Stimulated activated naive B cell treated with anti-CD40 and anti-IgM and Interleukin-4, amounts not matched to agents 10 μg/mL and 1 μg/mL and 100 μg/mL, for 72 hours (primary cell): ENCODE results near the gene TLE1.

Experiments
- ATAC-seq, 2 donors: fragments of 150-1000 bp; cut with Tn5 transposase; replicated peaks; 2 replicates each; pipeline ENCODE4 v1.10.0; 2021; ENCODE audit warnings: moderate library complexity in 1 of 2
- DNase-seq: peaks from one replicate; pipeline ENCODE4 v3.0.0; 2021
- H3K27ac Mint-ChIP-seq: one replicate; pipeline ENCODE4 v1.8.0; 2022; ENCODE audit warnings: mild to moderate bottlenecking, mixed read lengths
- H3K27me3 Mint-ChIP-seq, 2 donors: one replicate each; pipeline ENCODE4 v1.8.0; 2022; ENCODE audit warnings: mixed read lengths in 2 of 2
- H3K36me3 Mint-ChIP-seq, 2 donors: one replicate each; pipeline ENCODE4 v1.8.0; 2022; ENCODE audit warnings: mixed read lengths in 2 of 2, mild to moderate bottlenecking in 1 of 2
- H3K4me1 Mint-ChIP-seq, 2 donors: one replicate each; pipeline ENCODE4 v1.8.0; 2022; ENCODE audit warnings: mixed read lengths in 2 of 2, mild to moderate bottlenecking in 1 of 2
- H3K4me3 Mint-ChIP-seq, 2 donors: one replicate each; pipeline ENCODE4 v1.8.0; 2022; ENCODE audit warnings: mild to moderate bottlenecking in 2 of 2, mixed read lengths in 2 of 2, moderate library complexity in 1 of 2
- H3K9me3 Mint-ChIP-seq, 2 donors: one replicate each; pipeline ENCODE4 v1.8.0; 2022; ENCODE audit warnings: mixed read lengths in 2 of 2, mild to moderate bottlenecking in 1 of 2

TLE1 gene

DNA sequence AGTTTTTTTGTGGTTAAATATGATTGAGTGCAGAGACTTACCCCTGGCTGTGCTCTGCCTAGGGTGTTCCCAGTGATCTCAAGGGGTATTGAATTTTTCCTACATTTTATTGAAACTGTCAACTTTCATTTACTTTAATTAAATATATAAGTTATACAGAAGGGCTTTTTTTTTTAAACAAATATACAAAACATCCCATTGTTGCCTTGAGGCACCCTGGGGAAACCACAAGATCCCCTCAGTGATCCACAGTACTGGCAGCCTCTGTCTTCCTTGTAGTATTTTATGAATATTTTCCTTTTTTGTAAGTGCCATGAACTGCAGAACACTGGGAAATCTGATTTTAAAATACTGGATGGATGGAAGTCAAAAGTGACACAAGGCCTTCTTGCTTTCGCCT lies 123.7 kb downstream of the TLE1 start:
- peaks cover 0 to 12% of the 10 kb centered on the region in 2 donors for H3K27me3 Mint-ChIP-seq
- DNase-seq: no peak
- H3K4me3 Mint-ChIP-seq: no peak overlapping the region
- no peak for ATAC-seq
- H3K36me3 Mint-ChIP-seq: peaks cover 4 to 5% of the 10 kb centered on the region in 2 donors
- H3K9me3 Mint-ChIP-seq: peaks cover 0 to 9% of the 10 kb centered on the region in 2 donors
- H3K27ac Mint-ChIP-seq: no peak overlapping the region
- peaks cover 5 to 6% of the 10 kb centered on the region in 2 donors for H3K4me1 Mint-ChIP-seq

DNA sequence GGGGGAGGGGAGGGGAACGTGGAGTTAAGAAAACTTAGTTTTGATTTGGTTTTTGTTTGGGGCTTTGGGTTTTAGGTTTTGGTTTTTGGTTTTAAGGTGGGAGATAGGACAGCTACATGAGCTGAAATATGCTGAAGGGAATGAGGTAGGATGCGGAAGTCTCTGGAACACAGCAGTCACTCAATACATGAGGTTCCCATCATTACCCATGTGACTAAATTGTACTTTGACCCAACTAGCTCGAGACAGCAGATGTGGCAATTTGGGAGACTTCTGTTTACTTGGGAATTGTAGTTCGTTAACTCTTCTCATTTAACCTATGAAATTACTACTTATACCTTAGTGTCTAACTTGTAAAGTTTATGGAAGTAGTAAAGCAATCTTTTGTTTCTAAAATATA lies 124.2 kb downstream of the TLE1 start:
- peaks cover 0 to 12% of the 10 kb centered on the region in 2 donors for H3K27me3 Mint-ChIP-seq
- ATAC-seq: no peak
- H3K4me1 Mint-ChIP-seq: peaks cover 6 to 8% of the 10 kb centered on the region in 2 donors
- peaks cover 0 to 9% of the 10 kb centered on the region in 2 donors for H3K9me3 Mint-ChIP-seq
- no peak overlapping the region for H3K27ac Mint-ChIP-seq
- DNase-seq: no peak
- no peak overlapping the region for H3K4me3 Mint-ChIP-seq
- H3K36me3 Mint-ChIP-seq: peaks cover 4 to 5% of the 10 kb centered on the region in 2 donors

DNA sequence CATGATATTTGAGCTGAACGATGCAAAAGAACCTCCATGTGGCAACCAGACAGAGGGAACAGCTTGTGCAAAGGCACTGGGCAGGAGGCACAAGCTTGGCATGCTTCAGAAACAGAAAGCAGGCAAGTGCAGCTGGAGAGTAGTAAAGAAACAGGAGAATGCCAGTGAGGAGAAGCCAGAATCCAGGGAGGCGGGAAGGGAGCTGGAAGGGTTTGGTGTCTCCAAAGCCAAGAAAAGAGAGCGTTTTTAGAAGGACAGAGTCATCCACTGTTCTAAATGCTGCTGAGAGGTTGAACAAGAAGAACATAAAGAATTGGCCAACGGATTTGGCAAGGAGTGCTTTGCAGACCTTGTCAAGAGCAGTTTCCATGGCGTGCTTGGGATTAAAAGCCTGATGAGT lies 124.7 kb downstream of the TLE1 start:
- no peak for ATAC-seq
- no peak overlapping the region for H3K4me3 Mint-ChIP-seq
- no peak overlapping the region for H3K27ac Mint-ChIP-seq
- DNase-seq: no peak
- peaks cover 4 to 5% of the 10 kb centered on the region in 2 donors for H3K36me3 Mint-ChIP-seq
- H3K4me1 Mint-ChIP-seq: peaks cover 10 to 13% of the 10 kb centered on the region in 2 donors
- H3K27me3 Mint-ChIP-seq: peaks cover 0 to 12% of the 10 kb centered on the region in 2 donors
- peaks cover 0 to 9% of the 10 kb centered on the region in 2 donors for H3K9me3 Mint-ChIP-seq

DNA sequence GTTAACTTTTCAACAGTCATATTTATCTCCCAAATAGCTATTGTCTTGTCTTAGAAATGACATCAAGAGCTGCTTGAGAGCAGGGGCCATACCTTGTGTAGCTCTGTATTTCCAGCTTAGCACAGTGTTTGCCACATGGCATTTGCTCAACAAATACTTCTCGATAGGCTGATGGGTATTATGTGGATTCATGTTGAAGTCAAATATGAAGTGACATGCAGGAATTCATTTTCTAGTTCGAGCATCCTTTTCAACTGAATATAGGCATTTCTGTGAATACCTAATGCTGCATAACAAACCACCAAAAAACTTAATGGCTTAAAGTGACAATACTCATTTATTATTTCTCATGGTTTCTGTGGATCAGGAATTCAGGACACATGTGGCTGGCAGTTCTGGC lies 125.6 kb downstream of the TLE1 start:
- peaks cover 17 to 22% of the 10 kb centered on the region in 2 donors for H3K4me1 Mint-ChIP-seq
- no peak overlapping the region for H3K27ac Mint-ChIP-seq
- H3K4me3 Mint-ChIP-seq: no peak overlapping the region
- DNase-seq: no peak
- H3K27me3 Mint-ChIP-seq: peaks cover 0 to 12% of the 10 kb centered on the region in 2 donors
- H3K36me3 Mint-ChIP-seq: peaks cover 4 to 5% of the 10 kb centered on the region in 2 donors
- ATAC-seq: no peak
- peaks cover 5 to 11% of the 10 kb centered on the region in 2 donors for H3K9me3 Mint-ChIP-seq

DNA sequence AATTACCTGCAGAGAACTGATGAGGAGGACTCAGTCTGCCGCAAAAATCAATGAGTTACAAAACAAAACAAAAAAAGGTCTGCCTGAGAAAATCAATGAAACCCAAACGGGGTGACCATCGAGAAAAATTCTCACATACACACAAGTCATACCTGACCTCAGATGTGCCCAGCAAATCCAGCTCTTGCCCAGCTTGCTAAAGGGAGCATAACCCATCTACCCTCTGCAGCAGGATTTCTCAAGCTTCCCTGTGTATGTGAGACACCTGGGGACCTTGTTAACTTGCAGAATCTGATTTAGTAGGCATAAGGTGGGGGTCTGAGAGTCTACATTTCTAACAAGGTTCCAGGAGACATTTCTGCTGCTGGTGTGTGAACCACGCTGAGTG lies 126.3 kb downstream of the TLE1 start:
- ATAC-seq: no peak
- peaks cover 20 to 28% of the 10 kb centered on the region in 2 donors for H3K4me1 Mint-ChIP-seq
- H3K9me3 Mint-ChIP-seq: peaks cover 6 to 11% of the 10 kb centered on the region in 2 donors
- peaks cover 0 to 12% of the 10 kb centered on the region in 2 donors for H3K27me3 Mint-ChIP-seq
- no peak overlapping the region for H3K27ac Mint-ChIP-seq
- H3K4me3 Mint-ChIP-seq: no peak overlapping the region
- peaks cover 4 to 5% of the 10 kb centered on the region in 2 donors for H3K36me3 Mint-ChIP-seq
- no peak for DNase-seq

DNA sequence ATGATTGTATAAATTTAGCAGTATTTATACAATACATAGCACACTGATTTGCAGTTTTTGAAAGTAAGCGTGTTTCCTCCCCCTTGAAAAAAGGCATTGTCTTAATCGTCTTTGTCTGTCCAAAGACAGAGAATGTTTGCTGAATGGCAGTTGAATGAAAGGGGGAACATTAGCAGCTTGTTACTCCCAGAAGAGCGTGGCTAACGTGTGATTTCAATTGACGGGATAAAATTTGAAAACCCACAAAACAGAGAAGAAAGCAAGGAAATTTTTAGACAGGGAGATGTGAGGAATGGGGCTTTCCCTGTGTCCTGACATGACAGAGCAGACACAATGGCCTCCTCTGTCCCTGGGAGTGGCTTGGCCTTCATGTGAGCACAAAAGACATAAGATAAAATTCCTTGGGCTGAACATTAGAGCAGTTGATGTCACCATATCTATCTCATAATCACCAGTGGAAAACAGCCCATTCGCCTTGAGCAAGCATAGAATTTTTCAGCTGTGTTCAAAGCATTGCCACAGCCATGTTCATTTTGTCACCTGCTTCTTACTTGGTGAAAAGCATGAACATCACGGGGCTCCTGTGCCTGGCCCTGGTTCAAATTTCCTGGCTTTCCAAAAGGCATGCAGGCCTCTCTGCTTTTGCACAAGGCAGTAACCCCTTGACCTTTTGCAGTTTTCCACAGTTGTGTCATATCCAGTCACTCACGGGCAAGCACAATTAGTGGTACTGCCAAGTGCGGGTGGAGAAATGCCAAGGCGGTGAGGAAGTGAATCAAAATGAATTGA lies 126.9 kb downstream of the TLE1 start:
- H3K9me3 Mint-ChIP-seq: peaks cover 6 to 11% of the 10 kb centered on the region in 2 donors
- ATAC-seq (no peak), DNase-seq (no peak)
- H3K4me1 Mint-ChIP-seq: peaks cover 23 to 32% of the 10 kb centered on the region in 2 donors
- H3K27ac Mint-ChIP-seq: no peak overlapping the region
- no peak overlapping the region for H3K4me3 Mint-ChIP-seq
- H3K27me3 Mint-ChIP-seq: peaks cover 0 to 12% of the 10 kb centered on the region in 2 donors
- H3K36me3 Mint-ChIP-seq: peaks cover 4 to 5% of the 10 kb centered on the region in 2 donors

DNA sequence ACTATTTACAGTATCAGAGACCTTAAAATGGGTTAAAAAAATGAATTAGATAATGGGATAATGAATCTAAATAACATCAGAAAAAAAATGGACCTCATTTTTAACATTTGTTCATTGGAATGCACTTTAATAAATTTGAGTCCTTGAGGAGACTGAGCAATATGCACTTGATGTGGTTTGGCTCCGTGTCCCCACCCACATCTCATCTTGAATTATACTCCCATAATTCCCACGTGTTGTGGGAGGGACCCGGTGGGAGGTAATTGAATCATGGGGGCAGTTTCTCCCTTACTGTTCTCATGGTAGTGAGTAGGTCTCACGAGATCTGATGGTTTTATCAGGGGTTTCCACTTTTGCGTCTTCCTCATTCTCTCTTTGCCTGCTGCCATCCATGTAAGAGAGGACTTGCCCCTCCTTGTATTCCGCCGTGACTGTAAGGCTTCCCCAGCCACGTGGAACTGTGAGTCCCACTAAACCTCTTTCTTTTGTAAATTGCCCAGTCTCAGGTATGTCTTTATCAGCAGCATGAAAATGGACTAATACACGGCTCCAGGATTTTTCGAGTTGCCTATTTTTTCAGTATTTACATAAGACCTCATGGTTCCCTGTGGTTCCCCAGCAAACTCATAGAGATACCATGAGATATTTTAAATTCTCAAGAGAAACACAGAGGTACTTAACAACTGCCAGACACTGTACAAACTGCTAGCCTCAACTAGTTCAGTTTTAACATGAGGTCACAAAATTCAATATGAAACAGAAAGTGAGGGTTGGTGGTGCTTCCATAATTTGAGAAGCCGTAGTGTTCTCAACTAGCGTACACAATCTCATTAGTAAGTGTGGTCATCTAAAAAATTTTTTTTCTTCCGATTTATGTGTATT lies 128.3 kb downstream of the TLE1 start:
- peak; percentile 49 to 67 for ATAC-seq
- H3K27ac Mint-ChIP-seq: peak overlapping the region; percentile 89
- H3K9me3 Mint-ChIP-seq: peaks cover 6 to 11% of the 10 kb centered on the region in 2 donors
- peak; percentile 9 for DNase-seq
- H3K27me3 Mint-ChIP-seq: peaks cover 0 to 12% of the 10 kb centered on the region in 2 donors
- peaks cover 4 to 5% of the 10 kb centered on the region in 2 donors for H3K36me3 Mint-ChIP-seq
- peaks cover 23 to 32% of the 10 kb centered on the region in 2 donors for H3K4me1 Mint-ChIP-seq
- H3K4me3 Mint-ChIP-seq: peak overlapping the region; percentile 34 to 67

DNA sequence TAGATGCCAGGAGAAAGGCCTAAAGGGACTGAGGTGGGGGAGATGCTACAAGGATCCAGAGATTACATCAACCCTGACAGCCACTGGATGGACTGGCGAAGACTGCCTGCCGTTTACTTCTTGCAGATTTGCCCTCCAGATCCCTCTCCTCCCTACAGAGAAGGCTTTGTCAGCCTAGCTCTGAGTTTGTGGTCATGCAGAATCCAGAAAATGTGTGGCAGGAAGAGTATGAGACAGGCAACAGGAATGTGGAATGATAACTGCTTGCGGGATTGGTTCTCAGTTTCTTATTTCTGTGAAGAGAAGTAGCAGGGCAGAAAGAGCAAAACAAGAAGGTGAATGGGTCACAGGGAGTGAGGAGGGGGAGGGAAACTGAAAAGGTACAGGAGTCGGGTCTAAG lies 129.6 kb downstream of the TLE1 start:
- Mint-ChIP-seq H3K27me3 (peaks cover 0 to 8% of the 10 kb centered on the region in 2 donors), H3K27ac (peak overlapping the region; percentile 43), H3K4me3 (no peak overlapping the region), H3K36me3 (peaks cover 4 to 5% of the 10 kb centered on the region in 2 donors), H3K4me1 (peaks cover 22 to 32% of the 10 kb centered on the region in 2 donors), H3K9me3 (peaks cover 6 to 9% of the 10 kb centered on the region in 2 donors)
- DNase-seq: no peak
- no peak for ATAC-seq

DNA sequence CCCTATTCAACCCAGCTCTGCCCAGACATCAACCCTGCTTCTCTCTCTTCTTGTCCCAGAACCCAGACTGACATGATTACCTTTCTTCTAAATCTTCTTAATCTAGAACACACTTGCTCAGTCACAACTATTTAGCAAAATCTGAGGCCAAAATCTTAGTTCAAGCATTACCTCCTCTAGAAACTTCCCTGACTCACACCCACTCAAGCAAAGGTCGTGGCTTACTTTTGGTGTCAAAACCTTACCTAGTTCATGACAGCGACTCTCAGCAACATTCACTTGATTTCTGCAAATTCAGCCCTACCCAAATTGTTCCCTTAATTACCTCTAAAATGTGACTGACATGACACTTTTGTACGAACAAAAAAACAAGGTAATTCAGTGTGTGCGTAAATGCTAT lies 130.2 kb downstream of the TLE1 start:
- Mint-ChIP-seq H3K4me1 (peaks cover 22 to 32% of the 10 kb centered on the region in 2 donors), H3K27me3 (peaks cover 0 to 3% of the 10 kb centered on the region in 2 donors), H3K4me3 (peak overlapping the region; percentile 9 to 35), H3K9me3 (peaks cover 5 to 6% of the 10 kb centered on the region in 2 donors), H3K36me3 (peaks cover 0 to 3% of the 10 kb centered on the region in 2 donors), H3K27ac (peak overlapping the region; percentile 57)
- peak; percentile 72 to 83 for ATAC-seq
- peak; percentile 13 for DNase-seq

DNA sequence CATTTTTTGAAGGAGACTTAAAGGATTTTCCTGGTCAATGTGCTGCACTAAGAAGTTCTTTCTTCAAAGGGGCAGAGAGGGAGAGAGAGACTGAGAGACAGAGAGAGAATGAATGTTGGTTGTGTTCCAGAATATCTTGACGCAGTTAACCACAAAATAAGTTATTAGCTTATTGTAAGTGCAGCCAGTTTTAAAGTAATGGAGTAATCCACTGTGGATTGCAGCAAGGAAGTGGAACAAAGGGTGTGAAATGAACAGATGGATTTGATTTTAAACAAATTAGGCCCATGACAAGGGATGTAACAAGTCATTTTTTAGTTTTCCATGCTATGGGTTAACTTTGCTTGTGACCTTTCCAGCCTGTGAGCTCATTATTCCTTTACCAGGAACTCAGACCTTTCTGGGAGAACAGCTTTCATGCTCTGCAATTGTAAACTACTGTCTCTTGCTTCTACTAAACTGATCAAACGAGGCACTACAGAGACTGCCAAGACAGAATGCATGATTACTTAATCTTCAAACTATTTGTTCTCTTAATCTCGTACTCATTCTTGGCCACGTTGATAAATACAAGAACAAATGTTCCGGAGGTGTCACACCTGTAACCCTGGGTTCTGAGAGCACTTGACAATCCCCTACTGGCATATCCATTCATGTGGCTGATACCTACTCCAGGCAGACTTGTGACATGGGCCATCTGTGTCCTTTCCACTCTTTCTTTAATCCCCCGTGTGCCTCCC lies 131.1 kb downstream of the TLE1 start:
- H3K4me1 Mint-ChIP-seq: peaks cover 22 to 32% of the 10 kb centered on the region in 2 donors
- H3K4me3 Mint-ChIP-seq: no peak overlapping the region
- ATAC-seq (no peak), DNase-seq (no peak)
- H3K9me3 Mint-ChIP-seq: peaks cover 3 to 6% of the 10 kb centered on the region in 2 donors
- H3K36me3 Mint-ChIP-seq: no peaks in the 10 kb centered on the region
- H3K27me3 Mint-ChIP-seq: no peaks in the 10 kb centered on the region
- no peak overlapping the region for H3K27ac Mint-ChIP-seq

DNA sequence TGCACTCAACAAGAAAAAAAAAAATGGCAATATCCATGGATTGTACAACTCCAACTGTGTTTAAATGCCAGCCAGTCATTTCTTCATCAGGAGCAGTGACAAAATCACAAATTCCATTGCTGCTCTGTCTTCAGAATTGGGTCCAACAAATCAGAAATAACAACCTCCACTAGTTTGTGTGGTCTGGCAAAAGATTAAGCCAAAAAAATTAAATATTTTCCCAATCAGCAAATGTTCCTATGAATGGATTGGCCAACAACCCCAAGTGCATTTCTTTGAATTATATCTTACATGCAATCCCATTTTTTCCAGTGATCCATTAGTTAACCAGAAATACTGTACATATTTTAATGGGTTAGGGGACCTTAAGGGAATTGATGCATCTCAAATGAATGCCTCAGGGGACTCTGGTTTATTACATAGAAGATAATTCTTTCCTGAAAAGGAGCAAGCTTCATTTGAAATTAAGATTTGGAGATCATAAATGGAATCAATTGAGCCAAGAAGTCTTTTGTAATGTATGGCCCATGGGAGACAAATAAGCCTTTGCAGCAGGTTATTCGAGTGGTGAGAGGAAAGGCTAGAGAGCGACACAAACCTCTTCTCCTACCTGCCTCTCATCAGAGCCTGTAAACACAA lies 131.8 kb downstream of the TLE1 start:
- Mint-ChIP-seq H3K27me3 (no peaks in the 10 kb centered on the region), H3K9me3 (peaks cover 3 to 6% of the 10 kb centered on the region in 2 donors), H3K27ac (no peak overlapping the region), H3K4me3 (no peak overlapping the region), H3K4me1 (peaks cover 22 to 32% of the 10 kb centered on the region in 2 donors), H3K36me3 (no peaks in the 10 kb centered on the region)
- DNase-seq: no peak
- no peak for ATAC-seq

DNA sequence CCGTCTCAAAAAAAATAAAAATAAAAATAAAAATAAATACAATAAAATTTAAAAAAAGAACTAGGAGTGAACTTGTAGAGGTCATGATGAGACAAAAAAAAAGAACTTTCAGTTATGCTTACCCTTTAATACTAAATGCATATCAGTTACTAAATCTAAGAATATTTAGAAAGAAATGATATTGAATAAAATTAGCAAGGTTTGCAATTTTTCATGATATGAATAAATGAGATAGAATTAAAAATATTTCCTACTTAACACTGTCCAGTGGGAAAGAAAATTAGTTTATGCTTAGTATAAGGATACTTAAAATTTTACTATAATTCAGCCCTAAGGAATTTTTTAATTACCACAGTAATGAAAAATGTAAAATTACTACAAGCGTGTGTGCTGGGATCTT lies 132.4 kb downstream of the TLE1 start:
- Mint-ChIP-seq H3K36me3 (no peaks in the 10 kb centered on the region), H3K27ac (no peak overlapping the region), H3K4me1 (peaks cover 22 to 32% of the 10 kb centered on the region in 2 donors), H3K9me3 (peaks cover 3 to 6% of the 10 kb centered on the region in 2 donors), H3K27me3 (no peaks in the 10 kb centered on the region), H3K4me3 (no peak overlapping the region)
- DNase-seq (no peak), ATAC-seq (no peak)

DNA sequence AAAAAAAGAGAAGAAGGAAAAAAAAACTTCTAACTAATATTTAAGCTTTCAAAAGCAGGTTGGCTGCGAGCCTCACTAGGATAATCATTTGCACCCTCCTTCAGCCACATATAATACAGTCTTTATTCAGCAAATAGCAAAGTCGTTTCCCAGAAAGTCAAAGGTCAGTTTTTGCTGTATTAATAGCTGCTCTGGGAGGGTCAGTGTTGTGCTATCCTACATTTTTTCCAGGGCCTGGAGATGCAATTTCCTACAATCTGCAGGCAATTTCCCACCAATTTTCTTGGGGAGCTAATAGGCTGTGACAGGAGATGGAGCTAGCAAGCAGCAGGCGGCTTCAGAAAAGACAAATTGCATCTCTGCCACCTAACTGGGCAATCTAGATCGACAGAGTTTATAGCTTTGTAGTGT lies 136.8 kb downstream of the TLE1 start:
- H3K27me3 Mint-ChIP-seq: peaks cover 0 to 7% of the 10 kb centered on the region in 2 donors
- no peaks in the 10 kb centered on the region for H3K9me3 Mint-ChIP-seq
- H3K27ac Mint-ChIP-seq: no peak overlapping the region
- DNase-seq (no peak), ATAC-seq (no peak)
- no peaks in the 10 kb centered on the region for H3K36me3 Mint-ChIP-seq
- H3K4me3 Mint-ChIP-seq: no peak overlapping the region
- H3K4me1 Mint-ChIP-seq: peaks cover 0 to 8% of the 10 kb centered on the region in 2 donors
